GM12878 (cell line): ENCODE results near the gene IFI27L1. TPM values are rescaled to one million over a fixed set of nuclear protein-coding genes. Genes with fewer than 3 reads are reported as not detected.

Source experiments
- ATAC-seq: fragments of 200-7000 bp; cut with Tn5 transposase; 3 replicates; pipeline ENCODE4 v1.9.1; 2020; ENCODE audit warnings: mild to moderate bottlenecking, moderate library complexity
- BruUV-seq: library from RNA; stranded (reverse); fragments of 400-500 nt; replicated peaks from 2 replicates; lab custom pipeline; 2021; lab: Mats Ljungman, UMichigan
- CTCF ChIA-PET: fragments of 300-600 bp; sonication (Branson Sonifier 250); formaldehyde crosslinking; extraction: SDS; loops from one replicate; lab custom pipeline; 2021; ENCODE audit warnings: inconsistent platforms; lab: Yijun Ruan, JAX
- POLR2A ChIA-PET: fragments of 350-600 bp; formaldehyde crosslinking; extraction: SDS; loops from one replicate; lab custom pipeline; 2021; ENCODE audit warnings: inconsistent platforms; lab: Charles Lee
- RAD21 ChIA-PET: fragments of 300-600 bp; sonication (Branson Sonifier 250); formaldehyde crosslinking; loops from one replicate; lab custom pipeline; 2023; ENCODE audit warnings: antibody characterized with exemption; ENCODE audit not compliant: unreplicated experiment; lab: Charles Lee
- SMC1A ChIA-PET: fragments of 300-600 bp; sonication (Branson Sonifier 250); formaldehyde crosslinking; loops from one replicate; lab custom pipeline; 2023; ENCODE audit not compliant: unreplicated experiment, uncharacterized antibody; lab: Charles Lee
- DNase-seq: peaks from one replicate; pipeline ENCODE4 v3.0.0-alpha.2; 2011; ENCODE audit warnings: low read depth, low spot score
- FAIRE-seq: peaks from 3 replicates; lab custom pipeline; 2011; peaks lifted over from hg19 to GRCh38; lab: Jason Lieb, UNC
- H2AFZ ChIP-seq: 2 replicates; pipeline ENCODE4 v1.6.0; 2011; ENCODE audit warnings: low read depth, low read length, control low read depth; ENCODE audit not compliant: control insufficient read depth
- H3K27ac ChIP-seq: 2 replicates; pipeline ENCODE4 v1.5.1; 2011; ENCODE audit warnings: control low read depth; ENCODE audit not compliant: control insufficient read depth, insufficient read depth
- H3K27me3 ChIP-seq, 2 experiments: replicated peaks in 1 of 2; 2 replicates each; pipeline versions ENCODE4 v1.6.0 to v1.6.1; 2011; ENCODE audit warnings: low read length in 1 of 2; ENCODE audit not compliant: control insufficient read depth in 2 of 2, insufficient read depth in 2 of 2
- H3K36me3 ChIP-seq, 2 experiments: 2 replicates each; pipeline ENCODE4 v1.5.1; 2011; ENCODE audit warnings: low read length in 1 of 2; ENCODE audit not compliant: control insufficient read depth in 2 of 2, insufficient read depth in 2 of 2
- H3K4me1 ChIP-seq: 2 replicates; pipeline ENCODE4 v1.6.1; 2011; ENCODE audit warnings: mild to moderate bottlenecking, low read length, moderate library complexity, mixed read lengths; ENCODE audit not compliant: control insufficient read depth, insufficient read depth
- H3K4me2 ChIP-seq: 2 replicates; pipeline ENCODE4 v1.6.0; 2011; ENCODE audit warnings: control low read depth; ENCODE audit not compliant: control insufficient read depth, insufficient read depth
- H3K4me3 ChIP-seq: fragments of 200-600 bp; sonication (generic); 2 replicates; pipeline ENCODE4 v1.5.1; 2016
- H3K79me2 ChIP-seq: 2 replicates; pipeline ENCODE4 v1.6.0; 2011; ENCODE audit warnings: low read length; ENCODE audit not compliant: control insufficient read depth, insufficient read depth
- H3K9ac ChIP-seq: 2 replicates; pipeline ENCODE4 v1.8.0; 2011; ENCODE audit warnings: low read length, control low read depth, mixed read lengths; ENCODE audit not compliant: control insufficient read depth, insufficient read depth
- H3K9me3 ChIP-seq: replicated peaks from 3 replicates; pipeline ENCODE4 v1.5.1; 2011; ENCODE audit warnings: mild to moderate bottlenecking, low read length; ENCODE audit not compliant: control insufficient read depth, insufficient read depth
- H4K20me1 ChIP-seq: 2 replicates; pipeline ENCODE4 v1.6.0; 2011; ENCODE audit not compliant: control insufficient read depth, insufficient read depth
- RBBP5 ChIP-seq: fragments of 200-600 bp; sonication (generic); conservative IDR thresholded peaks from 2 replicates; pipeline ENCODE4 v1.6.1; 2016
- ZNF24 ChIP-seq: fragments of 450-650 bp; IDR thresholded peaks from 2 replicates; pipeline ENCODE4 v1.6.1; 2017; ENCODE audit warnings: antibody characterized with exemption, mild to moderate bottlenecking
- WGBS: methylation state at CpG from one replicate; pipeline ENCODE4 v1.1.6; 2016; ENCODE audit warnings: low lambda C conversion rate; ENCODE audit not compliant: insufficient replicate concordance, insufficient coverage; ENCODE audit errors: missing lambda C conversion rate; 5-methylcytosine and 5-hydroxymethylcytosine counted together
- in situ Hi-C: fragments of 300-500 bp; cut with MboI; formaldehyde crosslinking; loops from 9 replicates; pipeline ENCODE4 v1.14.3; 2018; ENCODE audit warnings: mixed read lengths
- intact Hi-C: fragments of 100-400 bp; cut with micrococcal nuclease; formaldehyde crosslinking; loops from one replicate; pipeline ENCODE4 v1.14.2; 2022; ENCODE audit not compliant: unreplicated experiment
- polyA plus RNA-seq, 11 experiments: library from polyadenylated mRNA; depleted of rRNA in 4 of 11; unstranded in 6 of 11; stranded (reverse) in 5 of 11; fragments of >200 nt; fragmentation: Nextera tagmentation in 4 of 11; fragmentation: Illumina TruSeq in 1 of 11; extraction: Ambion mirVana in 4 of 11; extraction: Trizol in 1 of 11; gene quantifications; 1 replicate in 1 of 11; 2 replicates in 10 of 11; pipeline versions ENCODE4 v1.2.1 to v1.2.3, GENCODE V29; 2011 to 2016; ENCODE audit warnings: inconsistent platforms in 2 of 11, missing spikeins in 2 of 11, low read depth in 1 of 11
- total RNA-seq, 4 experiments: library from RNA; depleted of rRNA in 3 of 4; stranded (reverse); fragments of >200 nt in 3 of 4; fragmentation: Illumina TruSeq in 1 of 4; extraction: Trizol in 1 of 4; gene quantifications; 2 replicates each; pipeline versions ENCODE4 v1.2.1 to v1.2.3, GENCODE V29; 2013 to 2021
- TF ChIP-seq, protein P1 (sequence below): fragments of 450-650 bp; IDR thresholded peaks from 2 replicates; pipeline ENCODE4 v1.6.1; 2018; ENCODE audit warnings: borderline replicate concordance, mild to moderate bottlenecking; ENCODE audit not compliant: partially characterized antibody

IFI27L1 gene
- total and polyA plus RNA-seq, 10 of the 15 experiments (the other 5 are each of a cell fraction or from before 2014, with no cell fraction given): 17.4 to 38.8 (median 27.6) TPM

DNA sequence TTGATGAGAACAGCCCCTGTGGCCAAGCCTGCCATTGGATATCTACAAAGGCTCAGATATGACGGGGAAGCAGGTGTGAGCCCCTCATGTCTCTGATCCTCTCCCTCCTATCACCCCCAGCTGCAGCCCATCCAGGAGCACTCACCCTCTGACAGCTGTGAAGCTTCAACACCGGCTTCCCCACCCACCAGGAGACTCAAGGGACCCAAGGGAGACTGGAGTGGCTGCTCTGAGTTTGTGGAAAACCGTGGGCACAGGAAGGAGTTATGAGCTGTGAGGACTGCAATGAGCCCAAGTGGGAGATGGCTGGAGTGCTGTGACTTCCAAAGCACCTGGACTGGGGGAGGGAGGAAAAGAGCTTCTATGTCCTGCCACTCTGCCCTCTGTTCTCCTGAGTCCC lies 40.4 kb downstream of the IFI27L1 start (continued):
- TF ChIP-seq ZNF24: no peak
- TF ChIP-seq, all 136 proteins: peak for 0

DNA sequence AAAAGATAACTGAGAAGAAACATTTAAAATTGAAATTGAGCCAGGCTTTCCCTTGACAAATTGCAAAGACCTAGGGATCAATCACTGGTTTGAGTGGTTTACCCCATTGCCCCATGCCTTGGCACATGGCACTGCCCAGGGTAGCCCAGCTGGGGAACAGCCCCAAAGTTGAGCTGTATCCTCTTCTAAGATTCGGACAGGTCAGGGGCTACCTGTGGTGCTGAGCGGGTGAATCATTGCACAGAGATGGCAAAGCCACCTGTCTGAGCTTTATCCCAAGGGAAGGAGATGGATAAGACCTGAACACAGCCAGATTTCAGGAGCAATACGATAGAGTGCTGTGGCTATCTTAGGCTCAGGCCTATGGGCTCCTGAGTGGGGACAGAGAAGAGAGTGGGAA lies 41.3 kb downstream of the IFI27L1 start:
- no peak overlapping the region for H2AFZ ChIP-seq
- H3K4me2 ChIP-seq: no peak overlapping the region
- WGBS: 67% methylated on average over 3 of the region's 3 CpGs
- no peaks in the 10 kb centered on the region; a peak in 1 of 4 replicates for H3K27me3 ChIP-seq
- no peak overlapping the region for H3K9ac ChIP-seq
- H3K4me3 ChIP-seq: no peak overlapping the region
- DNase-seq: no peak
- intact Hi-C loops (no loop called here), in situ Hi-C loops (no loop called here)
- no peak for TF ChIP-seq RBBP5
- TF ChIP-seq, protein P1, sequence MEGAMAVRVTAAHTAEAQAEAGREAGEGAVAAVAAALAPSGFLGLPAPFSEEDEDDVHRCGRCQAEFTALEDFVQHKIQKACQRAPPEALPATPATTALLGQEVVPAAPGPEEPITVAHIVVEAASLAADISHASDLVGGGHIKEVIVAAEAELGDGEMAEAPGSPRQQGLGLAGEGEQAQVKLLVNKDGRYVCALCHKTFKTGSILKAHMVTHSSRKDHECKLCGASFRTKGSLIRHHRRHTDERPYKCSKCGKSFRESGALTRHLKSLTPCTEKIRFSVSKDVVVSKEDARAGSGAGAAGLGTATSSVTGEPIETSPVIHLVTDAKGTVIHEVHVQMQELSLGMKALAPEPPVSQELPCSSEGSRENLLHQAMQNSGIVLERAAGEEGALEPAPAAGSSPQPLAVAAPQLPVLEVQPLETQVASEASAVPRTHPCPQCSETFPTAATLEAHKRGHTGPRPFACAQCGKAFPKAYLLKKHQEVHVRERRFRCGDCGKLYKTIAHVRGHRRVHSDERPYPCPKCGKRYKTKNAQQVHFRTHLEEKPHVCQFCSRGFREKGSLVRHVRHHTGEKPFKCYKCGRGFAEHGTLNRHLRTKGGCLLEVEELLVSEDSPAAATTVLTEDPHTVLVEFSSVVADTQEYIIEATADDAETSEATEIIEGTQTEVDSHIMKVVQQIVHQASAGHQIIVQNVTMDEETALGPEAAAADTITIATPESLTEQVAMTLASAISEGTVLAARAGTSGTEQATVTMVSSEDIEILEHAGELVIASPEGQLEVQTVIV: no peak
- ATAC-seq: no peak
- RAD21 ChIA-PET: no interaction called here
- no peak for FAIRE-seq
- H3K36me3 ChIP-seq: no peaks in the 10 kb centered on the region; a peak in 1 of 4 replicates
- no peaks in the 10 kb centered on the region for H4K20me1 ChIP-seq
- POLR2A ChIA-PET: interaction anchor here (0.5 kb wide), 1 partner anchor 673 kb away, joined by 3 read pairs; no protein-coding TSS in a partner anchor
- CTCF ChIA-PET: interaction anchor here (0.9 kb wide), 1 partner anchor 14 kb away, joined by 3 read pairs; no protein-coding TSS in a partner anchor
- BruUV-seq: no TSS peak
- H3K27ac ChIP-seq: no peak overlapping the region
- SMC1A ChIA-PET: no interaction called here
- no peaks in the 10 kb centered on the region for H3K4me1 ChIP-seq
- no peaks in the 10 kb centered on the region; the same call in 2 of the 3 replicates for H3K9me3 ChIP-seq
- H3K79me2 ChIP-seq: no peaks in the 10 kb centered on the region
